ENCODE measurements around the gene ARHGEF2.

DNA sequence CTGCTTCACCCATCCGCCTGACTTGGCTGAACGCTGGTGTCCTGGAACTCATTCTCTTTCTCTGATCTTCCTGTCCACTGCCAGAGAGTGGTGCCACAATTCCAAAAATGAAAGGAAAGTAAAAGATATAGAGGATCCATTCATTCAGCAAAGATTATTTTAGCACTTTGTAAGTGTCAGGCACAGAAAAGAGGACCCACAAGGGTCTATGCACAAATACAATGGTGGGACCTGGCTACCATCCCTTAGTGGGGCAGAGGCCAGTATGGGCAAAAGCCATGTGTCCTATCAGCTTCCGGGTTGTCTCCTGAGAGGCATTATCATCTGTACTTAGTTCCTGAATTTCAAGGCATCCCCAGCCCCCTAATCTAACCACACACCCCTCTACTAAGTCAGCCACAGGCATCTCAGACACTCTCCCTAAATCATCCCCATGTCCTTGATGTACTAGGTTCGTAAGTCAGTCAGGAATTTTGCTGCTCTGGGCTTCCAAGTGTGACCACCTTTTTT is 23.4 kb upstream of the ARHGEF2 start:
- TF ChIP-seq EZH2phosphoT487 (IDR thresholded peaks at IDR 0.05; ENCODE audit: low read depth, severe bottlenecking, unreplicated experiment) = no peak
- TF ChIP-seq, protein P1, sequence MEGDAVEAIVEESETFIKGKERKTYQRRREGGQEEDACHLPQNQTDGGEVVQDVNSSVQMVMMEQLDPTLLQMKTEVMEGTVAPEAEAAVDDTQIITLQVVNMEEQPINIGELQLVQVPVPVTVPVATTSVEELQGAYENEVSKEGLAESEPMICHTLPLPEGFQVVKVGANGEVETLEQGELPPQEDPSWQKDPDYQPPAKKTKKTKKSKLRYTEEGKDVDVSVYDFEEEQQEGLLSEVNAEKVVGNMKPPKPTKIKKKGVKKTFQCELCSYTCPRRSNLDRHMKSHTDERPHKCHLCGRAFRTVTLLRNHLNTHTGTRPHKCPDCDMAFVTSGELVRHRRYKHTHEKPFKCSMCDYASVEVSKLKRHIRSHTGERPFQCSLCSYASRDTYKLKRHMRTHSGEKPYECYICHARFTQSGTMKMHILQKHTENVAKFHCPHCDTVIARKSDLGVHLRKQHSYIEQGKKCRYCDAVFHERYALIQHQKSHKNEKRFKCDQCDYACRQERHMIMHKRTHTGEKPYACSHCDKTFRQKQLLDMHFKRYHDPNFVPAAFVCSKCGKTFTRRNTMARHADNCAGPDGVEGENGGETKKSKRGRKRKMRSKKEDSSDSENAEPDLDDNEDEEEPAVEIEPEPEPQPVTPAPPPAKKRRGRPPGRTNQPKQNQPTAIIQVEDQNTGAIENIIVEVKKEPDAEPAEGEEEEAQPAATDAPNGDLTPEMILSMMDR (IDR thresholded peaks at IDR 0.05; ENCODE audit: poor library complexity) = no peak
- TF ChIP-seq EZH2 (IDR thresholded peaks at IDR 0.05; ENCODE audit: borderline replicate concordance) = no peak

Data from hepatocyte (in vitro differentiated cells).